Activated T-cell treated with anti-CD3 and anti-CD28 coated beads for 48 hours (primary cell): ENCODE measurements around the gene RPGRIP1.
"Not testable (repeated sequence)": the region's sequence is repeated elsewhere in the genome, so short reads cannot be mapped to it uniquely, and the experiment has no call there.

Experiments
- DNase-seq: peaks from one replicate; pipeline ENCODE4 v3.0.0-alpha.2; 2020; ENCODE audit warnings: low read depth

The RPGRIP1 gene

GRCh38 chr14:21258889-21259787 lies 20.7 kb upstream of the RPGRIP1 start:
- DNase-seq, result no peak

- no peak for DNase-seq
Observed at GRCh38 chr14:21261824-21262223, 18.1 kb upstream of the RPGRIP1 start.

GRCh38 chr14:21262410-21262809 lies 17.5 kb upstream of the RPGRIP1 start:
- DNase-seq, result no peak

DNA sequence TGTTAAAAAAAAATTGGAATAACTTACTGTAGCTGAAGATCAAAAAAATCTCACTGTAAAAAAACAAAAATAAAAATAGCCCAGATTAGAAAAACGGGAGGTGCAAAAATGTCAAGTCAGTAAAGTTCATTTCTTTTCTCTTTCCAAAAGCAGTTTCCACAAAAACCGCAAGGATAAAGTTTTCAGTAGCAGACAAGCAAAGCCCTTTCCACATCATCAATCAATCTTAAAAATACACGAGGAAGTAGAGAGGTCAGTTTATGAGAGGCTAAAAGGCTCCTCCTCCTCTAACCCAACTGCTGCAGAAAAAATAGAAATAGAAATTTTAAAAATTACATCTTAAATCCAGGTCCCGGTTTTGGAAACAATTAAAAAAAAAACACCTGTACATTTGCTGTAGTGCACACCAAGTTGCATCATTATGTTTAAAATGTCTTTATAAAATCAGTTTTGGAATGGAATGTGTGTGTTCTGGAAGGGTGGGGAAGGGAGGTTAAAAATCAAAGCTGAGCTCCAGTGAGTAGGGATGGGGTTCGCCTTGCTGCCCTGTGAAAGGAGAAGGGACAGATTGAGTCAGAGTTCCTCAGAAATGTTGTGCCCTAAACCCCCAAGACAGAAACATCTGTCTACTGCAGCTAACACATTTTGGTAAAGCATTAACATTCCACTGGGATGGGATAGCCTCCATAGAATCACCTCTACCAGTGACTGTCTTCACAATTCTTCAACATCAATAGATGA lies 16.4 kb upstream of the RPGRIP1 start:
- DNase-seq, result no peak

- no peak for DNase-seq
Observed at GRCh38 chr14:21264025-21264801, 15.7 kb upstream of the RPGRIP1 start.

DNA sequence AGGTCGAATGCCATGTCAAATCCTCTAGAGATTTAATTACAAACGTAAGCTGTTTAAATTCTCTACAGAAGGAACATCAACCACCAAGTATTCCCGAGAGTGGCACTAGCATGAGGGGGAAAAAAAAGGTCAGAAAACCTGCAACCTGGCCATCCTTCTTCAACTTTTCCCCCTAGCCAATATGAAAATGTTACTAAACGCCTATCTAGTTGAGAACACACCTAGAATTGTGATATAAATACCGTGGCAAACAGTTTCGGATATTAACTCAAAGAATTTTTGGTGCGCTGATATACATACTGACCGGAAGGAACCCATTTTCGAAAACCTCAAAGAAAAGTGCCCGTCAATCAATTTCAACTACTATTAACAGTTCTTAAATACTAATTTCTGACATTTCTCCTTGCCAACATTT lies 12.4 kb upstream of the RPGRIP1 start:
- no peak for DNase-seq

GRCh38 chr14:21267886-21268616 lies 11.8 kb upstream of the RPGRIP1 start:
- DNase-seq, result no peak

- DNase-seq, result no peak
Observed at GRCh38 chr14:21268617-21269251, 11.1 kb upstream of the RPGRIP1 start.

GRCh38 chr14:21269252-21270046 lies 10.4 kb upstream of the RPGRIP1 start, which contains the start of gene HNRNPC:
Gene HNRNPC (minus strand): TSS chr14:21269442. CDS start chr14:21234193, 35,249 bp downstream.
- DNase-seq, result peak; percentile 100

- DNase-seq, result not testable (repeated sequence)
Observed at GRCh38 chr14:21272661-21273060, 7.2 kb upstream of the RPGRIP1 start.

DNA sequence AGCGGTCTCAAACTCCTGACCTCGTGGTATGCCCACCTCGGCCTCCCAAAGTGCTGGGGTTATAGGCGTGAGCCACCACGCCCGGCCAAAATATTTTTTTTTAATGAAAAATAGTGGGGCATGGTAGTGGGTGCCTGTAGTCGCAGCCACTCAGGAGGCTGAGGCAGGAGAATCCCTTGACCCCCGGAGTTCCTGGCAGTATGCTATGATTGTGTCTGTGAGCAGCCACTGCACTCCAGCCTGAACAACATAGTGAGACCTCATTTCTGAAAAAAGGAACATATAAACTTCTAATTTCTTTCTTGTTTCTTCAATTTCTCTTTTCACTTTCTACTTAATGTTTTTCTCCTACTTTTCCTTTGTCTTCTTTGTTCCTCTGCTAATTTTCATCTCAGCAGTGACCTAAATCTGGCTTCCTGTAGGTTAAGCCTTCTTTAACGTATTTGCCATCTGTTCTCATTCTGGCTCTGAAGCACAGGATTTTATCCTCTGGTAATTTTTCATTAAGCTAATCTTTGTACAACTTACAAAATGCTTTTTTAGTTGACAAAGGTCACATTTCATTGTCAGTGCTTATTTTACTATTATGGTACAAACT lies 4.5 kb upstream of the RPGRIP1 start:
- no peak for DNase-seq

- DNase-seq, result no peak
Observed at GRCh38 chr14:21278632-21279031, 1.3 kb upstream of the RPGRIP1 start.

- DNase-seq, result not testable (repeated sequence)
Observed at GRCh38 chr14:21281917-21282316, 2.0 kb downstream of the RPGRIP1 start.

DNA sequence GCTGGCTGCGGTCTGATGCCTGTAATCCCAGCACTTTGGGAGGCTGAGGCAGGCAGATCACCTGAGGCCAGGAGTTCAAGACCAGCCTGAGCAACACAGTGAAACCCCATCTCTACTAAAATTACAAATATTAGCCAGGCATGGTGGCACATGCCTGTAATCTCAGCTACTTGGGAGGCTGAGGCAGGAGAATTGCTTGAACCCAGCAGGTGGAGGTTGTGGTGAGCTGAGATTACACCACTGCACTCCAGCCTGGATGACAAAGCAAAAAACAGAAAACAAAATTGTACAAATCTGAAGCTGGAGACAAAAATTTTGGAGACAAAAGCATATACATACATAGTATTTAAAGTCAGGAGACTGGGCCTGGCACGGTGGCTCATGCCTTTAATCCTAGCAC lies 6.6 kb downstream of the RPGRIP1 start:
- DNase-seq, result not testable (repeated sequence)

GRCh38 chr14:21287168-21287567 lies 7.3 kb downstream of the RPGRIP1 start:
- no peak for DNase-seq

DNA sequence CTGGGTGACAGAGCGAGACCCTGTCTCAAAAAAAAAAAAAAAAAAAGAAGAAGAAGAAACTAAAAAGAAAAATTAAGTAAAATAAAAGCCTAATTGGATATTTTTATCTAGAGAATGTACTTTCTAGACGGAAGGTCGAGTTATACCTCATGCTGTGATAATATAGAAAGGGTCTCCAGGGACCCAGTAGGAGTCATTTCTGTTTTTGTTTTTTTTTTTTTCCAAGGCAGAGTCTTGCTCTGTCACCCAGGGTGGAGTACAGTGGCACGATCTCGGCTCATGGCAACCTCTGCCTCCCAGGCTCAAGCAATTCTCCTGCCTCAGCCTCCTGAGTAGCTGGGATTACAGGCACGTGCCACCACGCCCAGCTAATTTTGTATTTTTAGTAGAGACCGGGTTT lies 14.1 kb downstream of the RPGRIP1 start:
- not testable (repeated sequence) for DNase-seq

- DNase-seq, result no peak
Observed at GRCh38 chr14:21298358-21298757, 18.5 kb downstream of the RPGRIP1 start.

DNA sequence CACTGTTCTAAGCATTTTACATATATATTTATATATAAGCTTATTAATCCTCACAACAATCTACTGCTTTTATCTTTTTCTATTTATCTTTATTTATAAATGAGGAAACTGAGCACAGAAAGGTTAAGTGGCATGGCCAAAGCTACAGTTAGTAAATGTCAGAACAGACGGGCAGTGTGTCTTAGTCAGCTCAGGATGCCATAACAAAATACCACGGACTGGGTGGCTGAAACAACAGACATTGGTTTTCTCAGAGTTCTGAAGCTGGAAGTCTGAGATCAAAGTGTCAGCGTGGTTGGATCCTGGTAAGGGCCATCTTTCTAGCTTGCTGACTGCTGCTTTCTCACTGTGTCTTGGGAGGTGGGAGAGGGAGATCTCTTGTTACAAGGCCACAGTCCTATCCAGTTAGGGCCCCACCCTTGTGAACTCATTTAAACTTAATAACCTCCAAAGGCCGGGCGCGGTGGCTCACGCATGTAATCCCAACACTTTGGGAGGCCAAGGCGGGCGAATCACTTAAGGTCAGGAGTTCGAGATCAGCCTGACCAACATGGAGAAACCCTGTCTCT lies 19.8 kb downstream of the RPGRIP1 start:
- DNase-seq, result no peak

DNA sequence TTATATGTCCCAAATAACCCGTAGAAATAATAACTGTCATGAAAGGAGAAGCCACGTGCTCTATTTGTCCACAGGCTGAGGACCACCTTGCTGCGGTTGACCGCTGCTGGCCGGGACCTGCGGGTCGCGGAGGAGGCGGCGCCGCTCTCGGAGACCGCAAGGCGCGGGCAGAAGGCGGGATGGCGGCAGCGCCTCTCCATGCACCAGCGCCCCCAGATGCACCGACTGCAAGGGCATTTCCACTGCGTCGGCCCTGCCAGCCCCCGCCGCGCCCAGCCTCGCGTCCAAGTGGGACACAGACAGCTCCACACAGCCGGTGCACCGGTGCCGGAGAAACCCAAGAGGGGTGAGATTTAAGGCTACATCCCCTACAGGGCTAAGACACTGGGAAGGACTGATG lies 21.0 kb downstream of the RPGRIP1 start:
- peak; percentile 18 for DNase-seq
